HepG2 (cell line): ENCODE results near the gene FAM120B. TPM values are rescaled to one million over a fixed set of nuclear protein-coding genes. Genes with fewer than 3 reads are reported as not detected.

Experiments
- ATAC-seq: fragments of 200-7000 bp; cut with Tn5 transposase; 3 replicates; pipeline ENCODE4 v1.9.1; 2020; ENCODE audit warnings: mild to moderate bottlenecking, moderate library complexity
- BruUV-seq: library from RNA; stranded (reverse); fragments of 400-500 nt; replicated peaks from 2 replicates; lab custom pipeline; 2021; lab: Mats Ljungman, UMichigan
- CTCF ChIA-PET: fragments of 300-600 bp; formaldehyde crosslinking; extraction: SDS; loops from one replicate; lab custom pipeline; 2021; ENCODE audit warnings: low total read pairs, inconsistent platforms, low intra/inter-chr PET ratio; lab: Yijun Ruan, JAX
- POLR2A ChIA-PET: fragments of 350-600 bp; sonication (Branson Sonifier 250); formaldehyde crosslinking; loops from one replicate; lab custom pipeline; 2020; ENCODE audit warnings: antibody characterized with exemption, inconsistent platforms; lab: Yijun Ruan, JAX
- DNase-seq: peaks from one replicate; pipeline ENCODE4 v3.0.0-alpha.2; 2015; ENCODE audit warnings: low spot score
- FAIRE-seq: peaks from 3 replicates; lab custom pipeline; 2011; peaks lifted over from hg19 to GRCh38; lab: Jason Lieb, UNC
- H2AFZ ChIP-seq: one replicate; pipeline ENCODE4 v1.6.1; 2011; ENCODE audit warnings: low read length, inconsistent platforms
- H3K27ac ChIP-seq: fragments of 300-600 bp; 3 replicates; pipeline ENCODE4 v1.8.0; 2011; ENCODE audit warnings: mixed run types, mild to moderate bottlenecking, mixed read lengths, low read length, inconsistent platforms; ENCODE audit not compliant: insufficient read depth; ENCODE audit errors: extremely low read length
- H3K27me3 ChIP-seq, 2 experiments: fragments of 200-600 bp in 1 of 2; 2 replicates in 1 of 2; 3 replicates in 1 of 2; pipeline versions ENCODE4 v1.6.0 to v1.8.0; 2011; ENCODE audit warnings: low read length in 2 of 2, mild to moderate bottlenecking in 2 of 2, moderate library complexity in 2 of 2, inconsistent platforms in 1 of 2; ENCODE audit not compliant: insufficient read depth in 2 of 2, control insufficient read depth in 1 of 2
- H3K36me3 ChIP-seq, 2 experiments: fragments of 200-600 bp in 1 of 2; replicated peaks in 1 of 2; 2 replicates in 1 of 2; 3 replicates in 1 of 2; pipeline versions ENCODE4 v1.5.1 to v1.8.0; 2011; ENCODE audit warnings: low read length in 2 of 2, inconsistent platforms in 1 of 2; ENCODE audit not compliant: insufficient read depth in 2 of 2, control insufficient read depth in 1 of 2
- H3K4me1 ChIP-seq: 2 replicates; pipeline ENCODE4 v1.5.1; 2012; ENCODE audit warnings: low read length, inconsistent platforms; ENCODE audit not compliant: insufficient read depth
- H3K4me2 ChIP-seq: 2 replicates; pipeline ENCODE4 v1.6.0; 2011; ENCODE audit warnings: low read depth, low read length, inconsistent platforms
- H3K4me3 ChIP-seq, 3 experiments: fragments of 200-600 bp in 1 of 3; sonication (generic), shearing (Covaris generic) in 1 of 3; replicated peaks in 1 of 3; 2 replicates each; pipeline ENCODE4 v1.5.1; 2011 to 2016; ENCODE audit warnings: low read length in 3 of 3, inconsistent platforms in 2 of 3, low read depth in 2 of 3, mild to moderate bottlenecking in 2 of 3, control low read depth in 1 of 3, mixed read lengths in 1 of 3; ENCODE audit not compliant: insufficient read depth in 1 of 3
- H3K79me2 ChIP-seq: one replicate; pipeline ENCODE4 v1.6.1; 2011; ENCODE audit warnings: low read length, inconsistent platforms; ENCODE audit not compliant: insufficient read depth
- H3K9ac ChIP-seq: 2 replicates; pipeline ENCODE4 v1.6.0; 2011; ENCODE audit warnings: mild to moderate bottlenecking, low read depth, low read length, inconsistent platforms; ENCODE audit not compliant: insufficient read depth
- H3K9me3 ChIP-seq: 2 replicates; pipeline ENCODE4 v1.5.1; 2012; ENCODE audit warnings: mild to moderate bottlenecking, low read length
- H4K20me1 ChIP-seq: 2 replicates; pipeline ENCODE4 v1.6.0; 2011; ENCODE audit warnings: inconsistent platforms, mild to moderate bottlenecking, low read length, moderate library complexity; ENCODE audit not compliant: insufficient read depth
- ZNF280B ChIP-seq: sonication (generic); formaldehyde crosslinking; IDR thresholded peaks from 2 replicates; pipeline ENCODE4 v1.5.0; 2020; ENCODE audit warnings: missing genetic modification reagents, mild to moderate bottlenecking, borderline replicate concordance
- ZNF710 ChIP-seq: sonication (generic); formaldehyde crosslinking; IDR thresholded peaks from 2 replicates; pipeline ENCODE4 v1.5.0; 2020; ENCODE audit warnings: mild to moderate bottlenecking, missing genetic modification reagents, borderline replicate concordance
- WGBS: methylation state at CpG from one replicate; pipeline ENCODE4 v1.1.6; 2017; ENCODE audit warnings: low lambda C conversion rate; 5-methylcytosine and 5-hydroxymethylcytosine counted together
- in situ Hi-C: cut with HindIII; loops from 2 replicates; pipeline ENCODE4 v1.10.0; 2017; ENCODE audit warnings: low pct_unique_long_range_greater_than_20kb; ENCODE audit not compliant: extremely low pct_ligation_motif_present
- intact Hi-C: fragments of 100-400 bp; cut with micrococcal nuclease; formaldehyde crosslinking; loops from one replicate; pipeline ENCODE4 v1.10.0; 2022; ENCODE audit not compliant: unreplicated experiment
- polyA plus RNA-seq, 8 experiments: library from polyadenylated mRNA; depleted of rRNA in 3 of 8; stranded (reverse) in 7 of 8; unstranded in 1 of 8; fragments of >200 nt; fragmentation: Illumina TruSeq in 4 of 8; extraction: Trizol in 4 of 8; gene quantifications; 2 replicates each; pipeline versions ENCODE4 v1.2.1 to v1.2.3, GENCODE V29; 2011 to 2016; ENCODE audit warnings: low read depth in 4 of 8, missing spikeins in 1 of 8, mixed read lengths in 1 of 8; ENCODE audit not compliant: insufficient read depth in 1 of 8
- total RNA-seq, 5 experiments: library from RNA; depleted of rRNA; stranded (reverse); fragments of >200 nt; fragmentation: Illumina TruSeq; extraction: Trizol; gene quantifications; 2 replicates each; pipeline ENCODE4 v1.2.3, GENCODE V29; 2016; ENCODE audit warnings: low read depth in 1 of 5

The FAM120B gene
- total and polyA plus RNA-seq, 2 of the 13 experiments (the other 11 are each of a cell fraction or from before 2014, with no cell fraction given) = 9.2 to 10.7 TPM

GRCh38 chr6:170434821-170435155 lies 128.2 kb downstream of the FAM120B start:
- CTCF ChIA-PET = no interaction called here
- WGBS = 66% methylated on average over 16 of the region's 17 CpGs

More at GRCh38 chr6:170434821-170435155, 128.2 kb downstream of the FAM120B start:
- no peaks in the 10 kb centered on the region for H3K79me2 ChIP-seq
- H3K4me2 ChIP-seq = no peak overlapping the region
- H2AFZ ChIP-seq = no peak overlapping the region
- H3K9ac ChIP-seq = no peak overlapping the region
- no peak for DNase-seq
- no peak overlapping the region for H3K27ac ChIP-seq
- in situ Hi-C loops = no loop called here
- H3K4me3 ChIP-seq = no peak overlapping the region
- H3K36me3 ChIP-seq = no peaks in the 10 kb centered on the region
- ATAC-seq = no peak
- intact Hi-C loops = no loop called here
- no peaks in the 10 kb centered on the region for H4K20me1 ChIP-seq
- POLR2A ChIA-PET = no interaction called here
- H3K9me3 ChIP-seq = peaks cover 8% of the 10 kb centered on the region
- no peak for FAIRE-seq
- peaks cover 9 to 53% of the 10 kb centered on the region in 2 experiments; a peak in 4 of 5 replicates for H3K27me3 ChIP-seq
- TF ChIP-seq ZNF280B (peak; percentile 60; the same call in 1 of the 2 replicates), ZNF710 (CRISPR knock-in tag) (no peak)
- H3K4me1 ChIP-seq = peaks cover 29% of the 10 kb centered on the region
- no TSS peak for BruUV-seq
